Measurements from ENCODE around the gene TREML1.
A peak's percentile ranks its signal among the peaks of the same experiment; 100 is the strongest.
"Not testable (repeated sequence)": the region's sequence is repeated elsewhere in the genome, so short reads cannot be mapped to it uniquely, and the experiment has no call there.

Gene TREML1, protein sequence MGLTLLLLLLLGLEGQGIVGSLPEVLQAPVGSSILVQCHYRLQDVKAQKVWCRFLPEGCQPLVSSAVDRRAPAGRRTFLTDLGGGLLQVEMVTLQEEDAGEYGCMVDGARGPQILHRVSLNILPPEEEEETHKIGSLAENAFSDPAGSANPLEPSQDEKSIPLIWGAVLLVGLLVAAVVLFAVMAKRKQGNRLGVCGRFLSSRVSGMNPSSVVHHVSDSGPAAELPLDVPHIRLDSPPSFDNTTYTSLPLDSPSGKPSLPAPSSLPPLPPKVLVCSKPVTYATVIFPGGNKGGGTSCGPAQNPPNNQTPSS

DNA sequence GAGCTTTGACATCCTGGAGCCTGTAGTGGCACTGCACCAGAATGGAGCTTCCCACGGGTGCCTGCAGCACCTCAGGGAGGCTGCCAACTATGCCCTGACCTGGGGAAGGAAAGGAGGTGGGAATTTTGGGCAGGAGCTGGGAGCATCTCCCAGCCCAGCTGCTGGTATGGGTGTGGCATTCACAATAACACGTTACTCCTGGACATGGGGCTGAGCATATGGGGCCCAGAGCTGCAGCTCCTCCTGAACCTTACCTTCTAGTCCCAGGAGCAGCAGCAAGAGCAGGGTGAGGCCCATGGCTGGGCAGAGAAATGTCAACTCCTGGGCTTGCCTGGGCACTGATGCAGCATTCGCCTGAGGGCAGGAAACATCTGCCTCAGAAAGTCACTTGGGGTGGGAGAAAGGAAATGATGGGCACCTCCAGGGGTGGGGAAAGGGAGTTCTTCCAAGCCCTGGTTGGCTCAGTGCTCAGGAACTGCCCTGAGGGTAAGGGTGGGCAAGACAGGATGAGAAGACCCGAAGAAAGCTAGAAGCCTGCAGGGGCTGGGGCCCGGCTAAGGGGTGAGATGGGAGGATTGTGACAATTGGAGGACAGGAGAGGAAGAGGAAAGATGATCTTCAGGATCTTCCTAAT is at the start of gene TREML1:
Gene TREML1 (minus strand): TSS at position 356 of the 634 bp plus-strand sequence. CDS start 59 bp downstream, at position 297.
- DNase-seq (ENCODE audit: low read depth, low spot score): no peak

DNA sequence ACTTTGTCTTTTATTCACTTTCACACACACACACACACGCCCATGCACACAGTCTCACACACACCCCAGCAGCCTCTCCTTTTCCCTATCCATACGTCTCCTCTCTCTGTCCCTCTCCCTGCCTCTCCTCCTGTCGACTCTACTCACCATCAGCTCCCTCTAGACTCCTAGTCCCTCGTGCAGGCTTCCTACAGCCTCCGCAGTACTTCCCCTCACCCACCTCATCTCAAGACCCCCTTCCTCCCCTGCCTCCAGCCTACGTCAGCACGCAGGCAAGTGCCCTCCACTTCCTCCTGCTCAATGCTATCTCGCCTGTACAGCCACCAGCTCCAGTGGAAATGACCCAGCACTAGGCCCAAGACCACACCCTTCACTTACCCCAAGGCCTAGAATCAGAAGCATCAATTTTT is 47.6 kb upstream of the TREML1 start:
- DNase-seq (ENCODE audit: low read depth, low spot score): no peak

DNA sequence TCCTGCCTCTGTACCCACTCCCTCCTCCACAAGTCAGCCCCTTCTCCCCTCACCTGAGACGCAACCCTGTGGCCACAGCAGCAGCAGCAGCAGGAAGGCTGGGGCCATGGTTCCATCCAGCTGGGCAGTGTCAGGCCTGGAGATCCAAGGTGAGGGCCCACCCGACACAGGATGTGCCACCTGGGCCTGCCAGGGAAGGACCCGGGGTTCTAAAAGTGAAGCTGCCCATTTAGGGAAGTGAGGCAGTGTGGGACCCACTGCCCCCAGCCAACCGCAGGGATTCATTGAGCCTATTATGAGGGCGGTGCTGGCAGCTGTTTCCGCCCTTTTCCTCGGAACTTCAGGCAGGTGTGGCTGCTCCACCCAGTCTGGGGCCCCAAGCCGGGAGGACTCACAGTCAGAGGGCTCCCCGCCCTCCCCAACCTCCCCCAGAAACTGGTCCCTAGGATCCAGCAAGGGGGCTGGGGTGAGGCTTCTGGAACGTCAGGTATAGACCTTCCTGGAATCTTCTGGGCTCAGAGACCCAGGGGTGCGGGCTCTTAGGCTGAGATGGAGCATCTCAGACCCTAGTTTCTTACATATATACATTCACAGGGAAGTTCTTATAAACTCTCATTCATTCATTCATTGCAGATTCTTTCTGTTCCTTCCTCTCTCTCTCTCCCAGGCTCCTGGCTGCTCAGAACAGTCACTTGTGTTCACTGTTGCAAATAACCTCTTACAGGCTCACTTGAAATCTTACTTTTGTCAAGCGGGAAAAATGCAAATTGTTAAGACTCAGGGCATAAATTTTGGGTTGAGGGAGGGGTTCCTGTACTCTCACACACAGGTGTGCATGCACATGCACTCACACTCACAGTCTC is 47.0 kb upstream of the TREML1 start, which contains the start of gene TREML2:
Gene TREML2 (minus strand): TSS at position 249 of the 863 bp plus-strand sequence. CDS start 141 bp downstream, at position 108.
- DNase-seq (ENCODE audit: low read depth, low spot score): no peak

DNA sequence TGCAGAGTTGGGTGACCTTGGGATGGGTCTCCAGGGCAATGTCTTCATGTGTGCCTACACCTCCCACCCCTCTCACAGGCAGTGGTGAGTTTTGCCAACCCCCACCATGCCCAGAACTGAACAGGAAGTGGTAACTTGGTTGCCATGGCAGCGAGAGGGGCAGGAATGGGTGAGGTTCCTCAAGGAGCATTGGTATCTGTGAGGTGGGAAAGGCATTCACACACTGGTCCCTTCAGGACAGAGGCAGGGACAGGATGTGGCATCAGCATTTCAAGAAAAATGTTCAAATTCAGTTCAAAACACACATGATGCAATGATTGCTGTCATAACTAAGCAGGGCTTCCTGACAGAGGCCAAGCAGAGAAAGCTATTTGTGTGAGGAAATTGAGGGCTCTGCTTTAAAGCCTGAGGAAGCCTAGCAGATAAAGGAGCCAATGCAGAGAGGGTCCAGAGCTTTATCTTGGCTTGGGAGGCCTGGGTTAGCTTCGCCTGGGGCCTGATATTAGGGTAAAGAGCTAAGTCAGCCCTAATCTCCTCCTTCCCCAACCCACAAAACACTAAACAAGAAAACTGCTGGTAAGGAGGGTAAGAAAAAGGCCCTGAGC is 46.3 kb upstream of the TREML1 start:
- no peak for DNase-seq (ENCODE audit: low read depth, low spot score)

GRCh38 chr6:41199552-41200246 is 45.6 kb upstream of the TREML1 start:
- no peak for DNase-seq (ENCODE audit: low read depth, low spot score)

GRCh38 chr6:41197234-41197633 is 43.1 kb upstream of the TREML1 start:
- no peak for DNase-seq (ENCODE audit: low read depth, low spot score)

DNA sequence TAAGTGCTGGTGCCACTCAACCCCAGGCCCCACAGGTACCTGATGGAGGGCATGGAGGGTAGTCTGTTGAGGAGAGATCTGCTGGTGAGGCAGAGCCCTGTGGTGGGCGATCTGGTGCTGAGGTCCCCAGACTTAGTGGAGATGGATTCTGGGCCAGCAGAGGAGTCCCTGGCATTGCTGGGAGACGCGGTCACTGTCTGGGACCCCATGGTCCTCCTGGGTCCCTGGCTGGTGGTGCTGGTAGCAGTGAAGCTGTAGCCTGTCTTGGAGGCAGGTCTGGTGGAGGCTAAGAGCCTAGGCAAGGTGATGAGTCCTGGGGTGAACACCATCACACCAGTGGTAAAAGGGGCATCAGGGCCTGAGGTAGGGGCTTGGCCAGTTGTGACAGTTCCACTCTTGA is 40.2 kb upstream of the TREML1 start:
- DNase-seq (ENCODE audit: low read depth, low spot score): no peak

DNA sequence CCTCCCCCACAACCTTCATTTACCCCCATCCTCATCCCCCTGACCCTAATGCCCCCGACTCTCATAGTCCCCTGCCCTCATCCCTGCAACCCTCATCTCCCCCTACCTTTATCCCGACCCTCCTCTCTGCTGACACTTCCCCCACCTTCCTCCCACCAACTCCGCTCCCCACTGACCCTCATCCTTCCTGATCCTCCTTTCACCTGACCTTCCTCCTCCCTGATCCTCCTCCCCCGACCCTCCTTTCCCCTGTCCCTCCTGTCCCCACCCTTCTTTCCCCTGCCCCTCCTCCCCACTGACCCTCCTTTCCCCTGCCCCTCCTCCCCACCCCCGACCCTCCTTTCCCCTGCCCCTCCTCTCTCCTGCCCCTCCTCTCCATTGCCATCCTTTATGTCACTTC is 39.7 kb upstream of the TREML1 start:
- DNase-seq (ENCODE audit: low read depth, low spot score): no peak

GRCh38 chr6:41193171-41193734 is 39.1 kb upstream of the TREML1 start:
- DNase-seq (ENCODE audit: low read depth, low spot score): no peak

DNA sequence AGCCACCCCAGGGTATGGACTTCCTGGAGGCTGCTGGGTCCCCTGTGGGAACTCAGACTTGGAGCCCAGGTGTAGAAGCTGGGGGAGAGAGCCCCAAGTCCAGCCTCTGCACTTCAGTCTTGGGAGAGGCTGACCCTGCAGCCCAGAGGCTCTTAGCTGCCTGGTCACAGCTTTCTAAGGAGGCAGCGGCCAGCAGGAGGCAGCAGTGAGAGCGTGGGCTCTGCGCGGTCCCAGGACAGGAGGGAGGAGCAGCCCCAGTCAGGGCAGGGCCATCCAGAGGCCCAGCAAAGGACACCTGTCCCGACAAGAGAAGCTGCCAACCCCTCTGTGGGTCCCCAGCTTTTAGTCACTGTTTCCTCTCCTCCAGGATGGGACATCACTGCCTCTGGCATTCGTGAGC is 37.4 kb upstream of the TREML1 start:
- DNase-seq (ENCODE audit: low read depth, low spot score): no peak

DNA sequence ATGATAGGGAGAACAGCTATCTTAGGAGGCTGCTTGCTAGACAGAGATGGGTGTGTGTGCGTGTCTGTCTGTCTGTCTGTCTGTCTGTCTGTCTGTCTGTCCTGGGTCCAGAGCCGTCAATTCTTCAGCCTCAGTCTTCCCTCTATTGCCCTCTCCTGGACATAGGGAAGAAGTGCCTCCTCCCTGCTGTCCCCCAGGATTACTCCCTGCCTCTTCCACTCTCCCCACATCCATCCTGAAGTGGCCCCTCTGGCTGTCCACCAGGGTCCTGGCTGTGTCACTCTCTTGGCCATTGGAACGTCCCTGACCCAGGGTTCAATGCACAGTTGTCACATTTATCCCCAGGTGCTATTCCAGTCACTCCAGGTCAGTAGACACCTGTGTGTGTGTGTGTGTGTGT is 36.6 kb upstream of the TREML1 start:
- DNase-seq (ENCODE audit: low read depth, low spot score): no peak

DNA sequence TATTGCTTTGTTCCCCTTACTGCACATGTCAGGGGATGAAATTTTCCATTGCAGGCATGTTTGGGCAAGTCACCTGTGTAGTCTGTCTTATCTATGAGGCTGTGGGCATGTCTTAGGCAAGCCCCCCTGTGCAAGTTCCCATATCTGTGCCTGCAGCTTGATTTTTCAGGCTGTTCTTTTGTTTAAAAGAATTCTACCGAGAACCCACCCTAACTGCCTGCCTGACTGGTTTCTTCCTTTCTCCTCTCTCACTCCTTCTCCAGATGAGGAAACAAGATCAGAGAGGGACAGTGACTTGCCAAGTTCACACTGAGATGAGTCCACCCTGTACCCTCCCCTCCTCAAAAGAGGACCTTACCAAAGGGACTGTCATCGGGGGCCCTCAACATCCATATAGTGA is 35.8 kb upstream of the TREML1 start:
- no peak for DNase-seq (ENCODE audit: low read depth, low spot score)

GRCh38 chr6:41189046-41189445 is 34.9 kb upstream of the TREML1 start:
- not testable (repeated sequence) for DNase-seq (ENCODE audit: low read depth, low spot score)

- DNase-seq (ENCODE audit: low read depth, low spot score): no peak
Observed at GRCh38 chr6:41187924-41188886, 34.1 kb upstream of the TREML1 start.

DNA sequence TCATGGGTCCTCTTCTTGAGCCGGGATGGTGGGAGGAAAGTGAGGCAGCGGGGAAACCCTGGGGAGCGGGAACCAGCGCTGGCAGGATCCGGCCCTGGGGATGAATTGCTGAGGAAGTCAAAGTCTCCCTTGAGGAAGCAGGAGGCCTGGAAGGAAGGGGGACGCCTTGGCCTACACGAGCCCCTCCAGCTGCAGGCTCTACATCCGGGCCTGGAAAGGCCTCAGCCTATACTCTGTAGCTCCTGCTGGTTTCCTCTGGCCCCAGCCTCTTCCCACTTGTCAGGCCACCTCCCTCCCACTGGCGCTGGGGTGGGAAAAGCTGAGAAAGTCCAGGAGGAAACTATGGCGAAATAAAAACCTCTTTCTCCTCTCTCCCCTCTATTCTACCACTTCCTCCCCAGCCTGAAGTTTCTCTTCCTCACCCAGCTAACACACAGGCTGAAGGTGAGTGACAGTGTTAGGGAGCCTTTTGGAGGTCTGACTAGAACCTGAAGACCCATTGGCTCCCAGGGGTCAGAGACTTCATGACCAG is 31.9 kb upstream of the TREML1 start:
- DNase-seq (ENCODE audit: low read depth, low spot score): no peak

GRCh38 chr6:41184761-41185160 is 30.6 kb upstream of the TREML1 start:
- DNase-seq (ENCODE audit: low read depth, low spot score): no peak

DNA sequence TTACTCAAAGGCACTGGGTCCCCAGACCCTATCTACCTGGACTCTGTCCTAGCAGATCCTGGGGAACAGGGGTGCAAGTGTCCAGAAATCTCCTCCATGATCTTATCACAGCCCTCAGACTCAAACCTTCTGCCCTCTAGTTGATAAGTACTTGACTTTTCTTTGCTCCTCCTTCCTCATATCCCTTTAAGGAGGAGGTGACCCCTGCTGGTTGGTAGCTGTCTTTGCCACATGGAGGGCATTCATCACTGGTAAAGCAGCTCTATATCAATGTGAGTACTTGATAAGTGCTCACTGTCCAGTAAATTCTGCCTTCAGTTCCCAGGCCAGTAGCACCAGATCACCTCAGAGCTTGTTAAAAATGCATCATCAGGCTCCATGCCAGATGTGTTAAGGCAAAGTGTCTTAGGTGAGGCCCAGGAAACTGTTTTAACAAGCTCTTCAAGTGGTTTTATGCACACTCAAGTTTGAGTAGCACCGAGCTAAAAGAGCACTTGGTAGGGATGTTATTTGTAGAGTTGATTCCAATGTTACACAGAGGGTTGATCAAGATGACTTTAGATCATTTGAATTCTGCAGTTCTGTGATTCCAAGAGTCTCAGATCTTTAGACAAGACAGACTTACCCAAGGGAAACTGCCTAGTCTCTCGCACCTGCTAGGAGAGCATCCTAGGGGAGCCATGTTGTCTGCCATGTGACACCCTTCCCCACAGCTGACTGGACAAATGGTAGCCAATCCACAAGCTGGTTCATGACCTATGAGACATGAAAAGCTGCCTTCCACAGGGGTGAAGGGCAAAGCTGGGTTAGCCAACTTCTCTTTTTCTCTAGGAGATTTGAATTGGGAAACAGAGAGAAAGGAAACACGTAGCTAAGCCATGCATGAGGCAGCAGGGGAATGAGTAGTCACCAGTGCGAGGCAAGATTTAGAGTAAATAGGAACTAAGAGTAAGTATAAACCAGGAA is 28.2 kb upstream of the TREML1 start:
- peak; percentile 8 for DNase-seq (ENCODE audit: low read depth, low spot score)

DNA sequence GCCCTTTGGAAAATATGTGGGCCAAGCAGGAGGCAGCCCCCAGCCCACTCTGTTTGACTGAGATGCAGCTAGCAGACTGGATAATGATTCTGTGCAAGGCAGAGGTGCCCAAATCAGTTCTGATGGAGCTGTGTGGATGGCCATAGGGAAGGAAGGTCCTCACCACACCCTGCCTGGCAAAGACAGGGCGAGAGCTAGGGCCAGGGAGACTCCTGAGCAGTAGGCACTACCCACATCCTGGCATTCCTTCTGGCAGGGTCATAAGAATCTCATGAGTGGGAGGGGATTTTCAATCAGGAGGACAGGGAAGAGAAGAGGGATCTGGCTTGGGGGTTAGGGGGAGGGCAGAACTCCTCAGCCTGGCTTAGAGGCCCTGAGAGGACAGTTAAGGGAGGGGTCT is 27.4 kb upstream of the TREML1 start:
- DNase-seq (ENCODE audit: low read depth, low spot score): no peak
